ENCODE data around the gene ICA1. TPM values are rescaled to one million over a fixed set of nuclear protein-coding genes. Genes with fewer than 3 reads are reported as not detected.

ICA1 gene
- total RNA-seq, 2 donors from 2014 or later, result 71.2 to 115 TPM

- Histone ChIP-seq H3K4me1 (no peaks in the 10 kb centered on the region), H3K36me3 (replicated peaks in 1 of 2; ENCODE audit: insufficient read depth in 1 of 2, low read depth in 2 of 2) (no peaks in the 10 kb centered on the region), H3K27ac (no peak overlapping the region), H3K4me3 (no peak overlapping the region), H3K9me3 (no peaks in the 10 kb centered on the region), H3K27me3 (no peaks in the 10 kb centered on the region)
- DNase-seq, result no peak
- intact Hi-C loops (cut with DNase I), result no loop called here
- no peak for ATAC-seq
- TF ChIP-seq POLR2A (IDR thresholded peaks at IDR 0.05), result no peak
- TF ChIP-seq, protein P1, sequence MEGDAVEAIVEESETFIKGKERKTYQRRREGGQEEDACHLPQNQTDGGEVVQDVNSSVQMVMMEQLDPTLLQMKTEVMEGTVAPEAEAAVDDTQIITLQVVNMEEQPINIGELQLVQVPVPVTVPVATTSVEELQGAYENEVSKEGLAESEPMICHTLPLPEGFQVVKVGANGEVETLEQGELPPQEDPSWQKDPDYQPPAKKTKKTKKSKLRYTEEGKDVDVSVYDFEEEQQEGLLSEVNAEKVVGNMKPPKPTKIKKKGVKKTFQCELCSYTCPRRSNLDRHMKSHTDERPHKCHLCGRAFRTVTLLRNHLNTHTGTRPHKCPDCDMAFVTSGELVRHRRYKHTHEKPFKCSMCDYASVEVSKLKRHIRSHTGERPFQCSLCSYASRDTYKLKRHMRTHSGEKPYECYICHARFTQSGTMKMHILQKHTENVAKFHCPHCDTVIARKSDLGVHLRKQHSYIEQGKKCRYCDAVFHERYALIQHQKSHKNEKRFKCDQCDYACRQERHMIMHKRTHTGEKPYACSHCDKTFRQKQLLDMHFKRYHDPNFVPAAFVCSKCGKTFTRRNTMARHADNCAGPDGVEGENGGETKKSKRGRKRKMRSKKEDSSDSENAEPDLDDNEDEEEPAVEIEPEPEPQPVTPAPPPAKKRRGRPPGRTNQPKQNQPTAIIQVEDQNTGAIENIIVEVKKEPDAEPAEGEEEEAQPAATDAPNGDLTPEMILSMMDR (IDR thresholded peaks at IDR 0.05), result no peak
- 95 to 98% methylated on average over 6 of the region's 6 CpGs for WGBS, 2 donors
Observed at GRCh38 chr7:8089036-8089780, 172.8 kb downstream of the ICA1 start.

DNA sequence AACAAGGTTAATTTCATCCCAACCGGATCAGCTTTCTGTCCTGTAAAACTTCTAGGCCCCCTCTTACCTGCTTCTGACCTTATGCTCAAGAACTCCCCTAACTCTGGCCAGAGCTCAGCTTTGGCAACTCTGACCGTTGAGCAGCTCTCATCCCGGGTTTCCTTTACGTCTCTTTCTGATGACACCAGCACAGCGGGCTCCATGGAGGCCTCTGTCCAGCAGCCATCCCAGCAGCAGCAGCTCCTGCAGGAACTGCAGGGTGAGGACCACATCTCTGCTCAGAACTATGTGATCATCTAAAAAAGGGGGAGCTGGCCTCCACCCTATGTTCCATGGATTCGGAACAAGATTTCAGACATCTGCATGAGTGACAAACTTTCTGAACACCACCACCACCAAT lies 175.7 kb downstream of the ICA1 start:
- no peak overlapping the region for H3K4me3 ChIP-seq
- DNase-seq (no peak), ATAC-seq (no peak)
- WGBS, 2 donors, result 88 to 95% methylated on average over 6 of the region's 6 CpGs
- no peak overlapping the region for H3K27ac ChIP-seq
- no peaks in the 10 kb centered on the region for H3K4me1 ChIP-seq
- no peaks in the 10 kb centered on the region for H3K27me3 ChIP-seq
- no peaks in the 10 kb centered on the region for H3K36me3 ChIP-seq (replicated peaks in 1 of 2; ENCODE audit: insufficient read depth in 1 of 2, low read depth in 2 of 2)
- intact Hi-C loops (cut with DNase I), result no loop called here
- H3K9me3 ChIP-seq, result no peaks in the 10 kb centered on the region
- TF ChIP-seq POLR2A (IDR thresholded peaks at IDR 0.05), result no peak
- TF ChIP-seq, protein P1 (IDR thresholded peaks at IDR 0.05), result no peak

- H3K4me1 ChIP-seq, result no peaks in the 10 kb centered on the region
- H3K36me3 ChIP-seq (replicated peaks in 1 of 2; ENCODE audit: insufficient read depth in 1 of 2, low read depth in 2 of 2), result no peaks in the 10 kb centered on the region
- DNase-seq, result no peak
- H3K27ac ChIP-seq, result no peak overlapping the region
- no peak overlapping the region for H3K4me3 ChIP-seq
- H3K9me3 ChIP-seq, result no peaks in the 10 kb centered on the region
- no peak for ATAC-seq
- H3K27me3 ChIP-seq, result no peaks in the 10 kb centered on the region
- intact Hi-C loops (cut with DNase I), result no loop called here
- WGBS, 2 donors, result 89 to 98% methylated on average over 3 of the region's 3 CpGs
- TF ChIP-seq POLR2A (IDR thresholded peaks at IDR 0.05), result no peak
- TF ChIP-seq, protein P1 (IDR thresholded peaks at IDR 0.05), result no peak
Observed at GRCh38 chr7:8085420-8085819, 176.5 kb downstream of the ICA1 start.

GRCh38 chr7:8084836-8085235 lies 177.1 kb downstream of the ICA1 start:
- H3K27me3 ChIP-seq, result no peaks in the 10 kb centered on the region
- intact Hi-C loops (cut with DNase I), result no loop called here
- no peak overlapping the region for H3K27ac ChIP-seq
- H3K9me3 ChIP-seq, result no peaks in the 10 kb centered on the region
- no peaks in the 10 kb centered on the region for H3K36me3 ChIP-seq (replicated peaks in 1 of 2; ENCODE audit: insufficient read depth in 1 of 2, low read depth in 2 of 2)
- DNase-seq, result no peak
- TF ChIP-seq, protein P1 (IDR thresholded peaks at IDR 0.05), result no peak
- no peak for TF ChIP-seq POLR2A (IDR thresholded peaks at IDR 0.05)
- 87 to 91% methylated on average over 5 of the region's 5 CpGs for WGBS, 2 donors
- no peaks in the 10 kb centered on the region for H3K4me1 ChIP-seq
- H3K4me3 ChIP-seq, result no peak overlapping the region
- ATAC-seq, result no peak

DNA sequence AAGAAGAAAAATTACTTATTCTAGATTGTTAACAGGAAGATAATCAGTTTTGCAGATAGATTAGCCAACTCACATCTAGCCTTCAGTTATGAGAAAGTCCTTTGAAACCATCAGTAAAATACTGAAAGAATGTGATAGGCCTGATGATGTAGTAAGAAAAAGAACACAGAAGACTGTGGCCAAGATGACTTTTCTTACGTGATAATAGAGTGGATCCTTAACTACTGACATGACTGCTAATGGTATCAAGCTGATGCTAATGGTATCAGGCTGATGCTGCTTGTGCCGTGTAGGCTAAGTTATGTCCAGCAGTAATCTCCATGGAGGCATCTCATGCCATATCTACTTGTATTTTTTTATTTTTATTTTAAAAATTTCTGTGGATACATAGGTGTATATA lies 179.2 kb downstream of the ICA1 start:
- H3K27ac ChIP-seq, result no peak overlapping the region
- no peaks in the 10 kb centered on the region for H3K4me1 ChIP-seq
- 93 to 96% methylated on average over 2 of the region's 2 CpGs for WGBS, 2 donors
- no peaks in the 10 kb centered on the region for H3K9me3 ChIP-seq
- DNase-seq (no peak), ATAC-seq (no peak)
- H3K27me3 ChIP-seq, result no peaks in the 10 kb centered on the region
- intact Hi-C loops (cut with DNase I), result no loop called here
- H3K36me3 ChIP-seq (replicated peaks in 1 of 2; ENCODE audit: insufficient read depth in 1 of 2, low read depth in 2 of 2), result no peaks in the 10 kb centered on the region
- no peak for TF ChIP-seq POLR2A (IDR thresholded peaks at IDR 0.05)
- H3K4me3 ChIP-seq, result no peak overlapping the region

Data from body of pancreas (tissue), 4 donors.